MM.1S (cell line): Measurements from ENCODE around the gene CSTF3.

Source experiments
- EZH2 ChIP-seq: fragments of 300-600 bp; sonication (generic); optimal IDR thresholded peaks from 2 replicates; pipeline ENCODE3; 2017; ENCODE audit warnings: low read depth, mild to moderate bottlenecking, antibody characterized with exemption, low read length, mixed read lengths
- TF ChIP-seq, protein P1 (sequence below): fragments of 300-600 bp; sonication (generic); IDR thresholded peaks from 2 replicates; pipeline ENCODE4 v1.5.1; 2016; ENCODE audit warnings: antibody characterized with exemption, low read length, mixed read lengths

DNA sequence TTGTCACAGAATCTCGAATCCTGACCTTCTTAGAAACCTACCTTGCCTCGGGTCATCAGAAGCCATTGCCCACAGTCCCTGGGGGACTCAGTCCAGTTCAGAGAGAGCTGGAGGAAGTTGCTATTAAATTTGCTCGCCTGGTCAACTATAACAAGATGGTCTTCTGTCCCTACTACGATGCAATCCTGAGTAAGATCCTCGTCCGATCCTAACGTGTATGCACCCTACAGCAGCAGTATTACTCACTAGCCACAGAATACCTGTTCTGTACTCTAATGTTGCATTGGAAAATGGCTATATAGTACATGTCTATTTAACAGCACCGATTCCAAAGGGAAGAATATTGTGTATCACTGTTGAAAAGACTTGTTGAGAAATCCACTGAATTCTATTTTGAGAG, 88.8 kb downstream of the CSTF3 start:
- TF ChIP-seq, protein P1, sequence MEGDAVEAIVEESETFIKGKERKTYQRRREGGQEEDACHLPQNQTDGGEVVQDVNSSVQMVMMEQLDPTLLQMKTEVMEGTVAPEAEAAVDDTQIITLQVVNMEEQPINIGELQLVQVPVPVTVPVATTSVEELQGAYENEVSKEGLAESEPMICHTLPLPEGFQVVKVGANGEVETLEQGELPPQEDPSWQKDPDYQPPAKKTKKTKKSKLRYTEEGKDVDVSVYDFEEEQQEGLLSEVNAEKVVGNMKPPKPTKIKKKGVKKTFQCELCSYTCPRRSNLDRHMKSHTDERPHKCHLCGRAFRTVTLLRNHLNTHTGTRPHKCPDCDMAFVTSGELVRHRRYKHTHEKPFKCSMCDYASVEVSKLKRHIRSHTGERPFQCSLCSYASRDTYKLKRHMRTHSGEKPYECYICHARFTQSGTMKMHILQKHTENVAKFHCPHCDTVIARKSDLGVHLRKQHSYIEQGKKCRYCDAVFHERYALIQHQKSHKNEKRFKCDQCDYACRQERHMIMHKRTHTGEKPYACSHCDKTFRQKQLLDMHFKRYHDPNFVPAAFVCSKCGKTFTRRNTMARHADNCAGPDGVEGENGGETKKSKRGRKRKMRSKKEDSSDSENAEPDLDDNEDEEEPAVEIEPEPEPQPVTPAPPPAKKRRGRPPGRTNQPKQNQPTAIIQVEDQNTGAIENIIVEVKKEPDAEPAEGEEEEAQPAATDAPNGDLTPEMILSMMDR: no peak
- no peak for TF ChIP-seq EZH2
